Effector memory CD8-positive, alpha-beta T cell (primary cell): ENCODE data around the gene VMO1.

Experiments
- ATAC-seq: fragments of 150-1000 bp; cut with Tn5 transposase; replicated peaks from 2 replicates; pipeline ENCODE4 v1.10.0; 2021; ENCODE audit warnings: mild to moderate bottlenecking, moderate library complexity
- DNase-seq, 3 experiments: peaks; one replicate each; pipeline ENCODE4 v3.0.0; 2021
- H3K27ac Mint-ChIP-seq, 2 donors: one replicate each; pipeline ENCODE4 v1.8.0; 2022; ENCODE audit warnings: mild to moderate bottlenecking in 2 of 2, mixed read lengths in 2 of 2, moderate library complexity in 2 of 2
- H3K27me3 Mint-ChIP-seq, 2 donors: one replicate each; pipeline ENCODE4 v1.8.0; 2022; ENCODE audit warnings: mixed read lengths in 2 of 2
- H3K36me3 Mint-ChIP-seq: one replicate; pipeline ENCODE4 v1.8.0; 2022; ENCODE audit warnings: mild to moderate bottlenecking, moderate library complexity, mixed read lengths; ENCODE audit not compliant: insufficient read depth
- H3K4me1 Mint-ChIP-seq, 2 donors: one replicate each; pipeline ENCODE4 v1.8.0; 2022; ENCODE audit warnings: low read depth in 2 of 2, mixed read lengths in 2 of 2
- H3K4me3 Mint-ChIP-seq, 2 donors: one replicate each; pipeline ENCODE4 v1.8.0; 2022; ENCODE audit warnings: mild to moderate bottlenecking in 2 of 2, mixed read lengths in 2 of 2, moderate library complexity in 2 of 2
- H3K9me3 Mint-ChIP-seq, 2 donors: one replicate each; pipeline ENCODE4 v1.8.0; 2022; ENCODE audit warnings: mixed read lengths in 2 of 2

The VMO1 gene

GRCh38 chr17:4766723-4767122 is 19.4 kb downstream of the VMO1 start:
- DNase-seq (no peak), ATAC-seq (no peak)
- Mint-ChIP-seq H3K4me1 (peaks cover 1 to 3% of the 10 kb centered on the region in 2 donors), H3K27ac (no peak overlapping the region), H3K9me3 (no peaks in the 10 kb centered on the region), H3K4me3 (no peak overlapping the region), H3K27me3 (peaks cover 8 to 20% of the 10 kb centered on the region in 2 donors), H3K36me3 (peaks cover 6% of the 10 kb centered on the region)

- Mint-ChIP-seq H3K27ac (peak overlapping the region in 1 of 2 donors; percentile 8), H3K4me1 (no peaks in the 10 kb centered on the region), H3K9me3 (no peaks in the 10 kb centered on the region), H3K27me3 (peaks cover 8 to 15% of the 10 kb centered on the region in 2 donors), H3K36me3 (peaks cover 6% of the 10 kb centered on the region), H3K4me3 (no peak overlapping the region)
- DNase-seq (no peak), ATAC-seq (no peak)
These were observed 20.0 kb downstream of the VMO1 start for GRCh38 chr17:4766201-4766600.

GRCh38 chr17:4764595-4764994 is 21.6 kb downstream of the VMO1 start:
- Mint-ChIP-seq H3K4me1 (no peaks in the 10 kb centered on the region), H3K27ac (no peak overlapping the region), H3K27me3 (peaks cover 8 to 31% of the 10 kb centered on the region in 2 donors), H3K36me3 (peaks cover 6% of the 10 kb centered on the region), H3K9me3 (no peaks in the 10 kb centered on the region), H3K4me3 (no peak overlapping the region)
- no peak for DNase-seq
- no peak for ATAC-seq

GRCh38 chr17:4759776-4760236 is 26.4 kb downstream of the VMO1 start:
- no peaks in the 10 kb centered on the region for H3K36me3 Mint-ChIP-seq
- H3K4me1 Mint-ChIP-seq, result no peaks in the 10 kb centered on the region
- no peak overlapping the region for H3K27ac Mint-ChIP-seq
- H3K4me3 Mint-ChIP-seq, result no peak overlapping the region
- DNase-seq (no peak), ATAC-seq (peak; percentile 19)
- peaks cover 7 to 39% of the 10 kb centered on the region in 2 donors for H3K27me3 Mint-ChIP-seq
- H3K9me3 Mint-ChIP-seq, result no peaks in the 10 kb centered on the region

GRCh38 chr17:4753392-4753791 is 32.8 kb downstream of the VMO1 start:
- peaks cover 40 to 76% of the 10 kb centered on the region in 2 donors for H3K27me3 Mint-ChIP-seq
- no peak for DNase-seq
- H3K4me1 Mint-ChIP-seq, result peaks cover 0 to 3% of the 10 kb centered on the region in 2 donors
- no peak for ATAC-seq
- no peak overlapping the region for H3K4me3 Mint-ChIP-seq
- H3K9me3 Mint-ChIP-seq, result no peaks in the 10 kb centered on the region
- no peak overlapping the region for H3K27ac Mint-ChIP-seq
- H3K36me3 Mint-ChIP-seq, result no peaks in the 10 kb centered on the region

GRCh38 chr17:4751932-4752331 is 34.2 kb downstream of the VMO1 start:
- no peaks in the 10 kb centered on the region for H3K36me3 Mint-ChIP-seq
- no peak overlapping the region for H3K27ac Mint-ChIP-seq
- ATAC-seq, result no peak

GRCh38 chr17:4750606-4751005 is 35.6 kb downstream of the VMO1 start:
- Mint-ChIP-seq H3K27me3 (peaks cover 53 to 70% of the 10 kb centered on the region in 2 donors), H3K4me1 (peaks cover 8 to 14% of the 10 kb centered on the region in 2 donors), H3K4me3 (no peak overlapping the region), H3K9me3 (no peaks in the 10 kb centered on the region), H3K27ac (no peak overlapping the region), H3K36me3 (no peaks in the 10 kb centered on the region)
- ATAC-seq (no peak), DNase-seq (no peak)

More at GRCh38 chr17:4751932-4752331, 34.2 kb downstream of the VMO1 start:
- H3K4me3 Mint-ChIP-seq, result no peak overlapping the region
- peaks cover 8 to 10% of the 10 kb centered on the region in 2 donors for H3K4me1 Mint-ChIP-seq
- H3K27me3 Mint-ChIP-seq, result peaks cover 47 to 70% of the 10 kb centered on the region in 2 donors
- H3K9me3 Mint-ChIP-seq, result no peaks in the 10 kb centered on the region
- no peak for DNase-seq

GRCh38 chr17:4748686-4749085 is 37.5 kb downstream of the VMO1 start:
- no peak for DNase-seq
- no peak for ATAC-seq
- H3K27me3 Mint-ChIP-seq, result peaks cover 48 to 64% of the 10 kb centered on the region in 2 donors
- H3K27ac Mint-ChIP-seq, result no peak overlapping the region
- H3K36me3 Mint-ChIP-seq, result no peaks in the 10 kb centered on the region
- H3K4me1 Mint-ChIP-seq, result peaks cover 14% of the 10 kb centered on the region in 2 donors
- no peaks in the 10 kb centered on the region for H3K9me3 Mint-ChIP-seq
- H3K4me3 Mint-ChIP-seq, result peak overlapping the region in 1 of 2 donors; percentile 30

GRCh38 chr17:4747847-4748246 is 38.3 kb downstream of the VMO1 start:
- ATAC-seq (peak; percentile 84), DNase-seq (no peak)
- peak overlapping the region; percentile 21 to 39 for H3K4me3 Mint-ChIP-seq
- peaks cover 14% of the 10 kb centered on the region in 2 donors for H3K4me1 Mint-ChIP-seq
- peak overlapping the region in 1 of 2 donors; percentile 6 for H3K27ac Mint-ChIP-seq
- no peaks in the 10 kb centered on the region for H3K9me3 Mint-ChIP-seq
- peaks cover 48 to 61% of the 10 kb centered on the region in 2 donors for H3K27me3 Mint-ChIP-seq
- no peaks in the 10 kb centered on the region for H3K36me3 Mint-ChIP-seq

GRCh38 chr17:4744999-4745969 is 40.9 kb downstream of the VMO1 start:
- DNase-seq (no peak), ATAC-seq (no peak)
- Mint-ChIP-seq H3K9me3 (no peaks in the 10 kb centered on the region), H3K27ac (no peak overlapping the region), H3K4me3 (no peak overlapping the region), H3K27me3 (peaks cover 40 to 60% of the 10 kb centered on the region in 2 donors), H3K36me3 (no peaks in the 10 kb centered on the region), H3K4me1 (peaks cover 15 to 16% of the 10 kb centered on the region in 2 donors)

GRCh38 chr17:4743898-4744297 is 42.3 kb downstream of the VMO1 start:
- DNase-seq (no peak), ATAC-seq (no peak)
- peaks cover 37 to 57% of the 10 kb centered on the region in 2 donors for H3K27me3 Mint-ChIP-seq
- peaks cover 4% of the 10 kb centered on the region for H3K36me3 Mint-ChIP-seq
- no peaks in the 10 kb centered on the region for H3K9me3 Mint-ChIP-seq
- H3K27ac Mint-ChIP-seq, result no peak overlapping the region
- H3K4me1 Mint-ChIP-seq, result peaks cover 20 to 24% of the 10 kb centered on the region in 2 donors
- H3K4me3 Mint-ChIP-seq, result no peak overlapping the region

- H3K36me3 Mint-ChIP-seq, result peaks cover 8% of the 10 kb centered on the region
- H3K4me3 Mint-ChIP-seq, result no peak overlapping the region
- H3K27me3 Mint-ChIP-seq, result peaks cover 31 to 56% of the 10 kb centered on the region in 2 donors
- no peak overlapping the region for H3K27ac Mint-ChIP-seq
- ATAC-seq (no peak), DNase-seq (no peak)
- H3K4me1 Mint-ChIP-seq, result peaks cover 22 to 29% of the 10 kb centered on the region in 2 donors
- H3K9me3 Mint-ChIP-seq, result no peaks in the 10 kb centered on the region
These were observed 42.9 kb downstream of the VMO1 start for GRCh38 chr17:4743216-4743615.

GRCh38 chr17:4742629-4743028 is 43.5 kb downstream of the VMO1 start:
- no peak for DNase-seq
- Mint-ChIP-seq H3K4me1 (peaks cover 19 to 24% of the 10 kb centered on the region in 2 donors), H3K27ac (no peak overlapping the region), H3K36me3 (peaks cover 8% of the 10 kb centered on the region), H3K27me3 (peaks cover 25 to 55% of the 10 kb centered on the region in 2 donors), H3K4me3 (no peak overlapping the region), H3K9me3 (no peaks in the 10 kb centered on the region)
- ATAC-seq, result no peak

- DNase-seq (no peak), ATAC-seq (no peak)
- Mint-ChIP-seq H3K9me3 (no peaks in the 10 kb centered on the region), H3K36me3 (peaks cover 8% of the 10 kb centered on the region), H3K27me3 (peaks cover 25 to 55% of the 10 kb centered on the region in 2 donors), H3K4me3 (no peak overlapping the region), H3K27ac (no peak overlapping the region), H3K4me1 (peaks cover 19 to 24% of the 10 kb centered on the region in 2 donors)
These were observed 44.0 kb downstream of the VMO1 start for GRCh38 chr17:4742133-4742532.
